Large intestine (tissue), 3 donors: ENCODE results near the gene INHBB. TPM values are rescaled to one million over a fixed set of nuclear protein-coding genes. Genes with fewer than 3 reads are reported as not detected.

ENCODE experiments used
- DNase-seq, 2 donors: peaks; one replicate each; pipeline versions ENCODE4 v3.0.0 to v3.0.0-alpha.2; 2013
- H3K27ac ChIP-seq: one replicate; pipeline ENCODE4 v1.5.1; 2013; ENCODE audit warnings: low read length
- H3K27me3 ChIP-seq: 2 replicates; pipeline ENCODE4 v1.6.1; 2013; ENCODE audit warnings: low read length; ENCODE audit not compliant: control insufficient read depth, insufficient read depth
- H3K36me3 ChIP-seq: 2 replicates; pipeline ENCODE4 v1.6.1; 2013; ENCODE audit warnings: low read length; ENCODE audit not compliant: control insufficient read depth, insufficient read depth
- H3K4me1 ChIP-seq: one replicate; pipeline ENCODE4 v1.6.1; 2013; ENCODE audit warnings: low read length; ENCODE audit not compliant: control insufficient read depth, insufficient read depth
- H3K4me3 ChIP-seq: one replicate; pipeline ENCODE4 v1.5.1; 2013; ENCODE audit warnings: low read length
- H3K9me3 ChIP-seq: one replicate; pipeline ENCODE4 v1.6.1; 2013; ENCODE audit warnings: mild to moderate bottlenecking, low read depth, low read length, moderate library complexity; ENCODE audit not compliant: control insufficient read depth
- WGBS: methylation state at CpG from one replicate; pipeline ENCODE4 v1.1.5; 2013; ENCODE audit warnings: low lambda C conversion rate; ENCODE audit not compliant: insufficient coverage; 5-methylcytosine and 5-hydroxymethylcytosine counted together
- polyA plus RNA-seq: library from polyadenylated mRNA; unstranded; fragments of 120-200 nt; gene quantifications from one replicate; pipeline ENCODE4 v1.2.1, GENCODE V29; 2013

The INHBB gene
- polyA plus RNA-seq, 1 donor, result 0.19 TPM

DNA sequence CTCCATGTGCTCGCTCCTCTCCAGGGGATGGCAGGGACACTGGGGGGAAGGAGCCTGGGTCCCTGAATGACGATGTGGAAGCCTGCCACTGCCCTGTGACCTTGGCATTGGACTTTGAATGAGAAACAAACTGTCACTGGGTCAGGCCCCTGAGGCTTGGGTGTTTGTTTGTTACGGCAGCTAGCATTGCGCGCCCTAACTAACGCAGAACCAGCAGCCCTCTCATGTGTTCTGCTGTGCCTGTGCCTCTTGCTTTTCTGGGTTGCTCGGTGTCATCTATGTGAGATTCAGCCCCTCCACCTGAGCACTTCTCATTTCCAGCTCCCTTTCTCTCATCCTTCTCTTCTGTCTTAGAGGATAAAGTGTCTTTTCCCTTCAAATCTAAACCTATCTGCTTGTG, 23.6 kb upstream of the INHBB start:
- no peak for DNase-seq
- Histone ChIP-seq H3K27me3 (peaks cover 33% of the 10 kb centered on the region), H3K4me3 (no peak overlapping the region), H3K27ac (no peak overlapping the region), H3K36me3 (no peaks in the 10 kb centered on the region), H3K4me1 (no peaks in the 10 kb centered on the region), H3K9me3 (no peaks in the 10 kb centered on the region)
- no CpG with 5 or more reads among the region's 7 CpGs for WGBS

DNA sequence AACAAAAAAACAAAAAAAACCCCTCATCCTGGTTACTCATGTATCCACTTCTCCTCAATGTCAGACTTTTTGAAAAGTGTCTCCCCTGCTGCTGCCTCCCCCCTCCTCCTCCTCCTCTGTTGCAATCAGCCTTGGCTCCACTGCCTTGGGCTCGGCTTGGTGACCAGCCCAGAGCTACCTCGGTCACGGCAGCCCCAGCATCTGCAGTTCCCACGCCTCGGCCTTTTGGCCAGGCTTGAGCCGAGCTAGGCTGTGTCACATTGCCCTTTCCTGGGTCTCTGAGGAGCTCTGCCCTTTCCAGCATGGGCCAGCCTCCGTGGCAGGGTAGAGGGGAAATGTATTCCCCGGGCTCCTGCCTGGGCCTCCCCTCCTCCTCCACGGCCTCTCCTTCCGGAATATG, 22.7 kb upstream of the INHBB start:
- no peak for DNase-seq

DNA sequence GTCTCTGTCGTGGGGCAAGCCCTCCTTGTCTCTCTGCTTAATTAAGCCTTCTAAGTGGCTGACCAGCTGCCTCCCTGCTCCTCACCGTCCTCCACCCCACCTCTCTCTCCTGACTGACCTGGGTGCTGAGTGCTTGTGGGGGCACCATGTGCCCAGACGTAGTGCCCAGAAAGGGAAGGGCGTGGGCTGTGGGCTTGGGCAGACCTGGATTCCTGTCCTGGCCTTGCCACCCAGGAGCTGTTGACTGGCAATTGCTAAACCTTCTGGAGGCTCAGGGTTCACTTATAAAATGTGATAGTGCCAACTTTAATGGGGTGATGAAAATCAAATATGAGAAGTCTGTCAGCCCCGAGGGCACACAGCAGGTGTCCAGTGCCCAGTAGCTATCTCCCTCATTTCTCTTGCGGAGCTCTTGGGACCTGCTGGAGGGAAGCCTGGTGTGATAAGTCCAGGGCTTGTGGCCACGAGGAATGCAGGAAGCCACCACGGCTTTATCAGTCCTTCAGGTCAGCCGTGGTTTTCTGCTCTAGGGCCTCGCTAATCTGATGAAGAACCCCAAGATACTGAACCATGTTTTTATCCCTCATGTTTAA, 22.0 kb upstream of the INHBB start:
- no peaks in the 10 kb centered on the region for H3K36me3 ChIP-seq
- no peaks in the 10 kb centered on the region for H3K9me3 ChIP-seq
- no peak for DNase-seq
- no peak overlapping the region for H3K27ac ChIP-seq
- WGBS, result no CpG with 5 or more reads among the region's 10 CpGs
- H3K4me1 ChIP-seq, result no peaks in the 10 kb centered on the region
- peaks cover 27% of the 10 kb centered on the region for H3K27me3 ChIP-seq
- H3K4me3 ChIP-seq, result no peak overlapping the region

More for the DNA sequence above, 22.7 kb upstream of the INHBB start:
- H3K27ac ChIP-seq, result no peak overlapping the region
- no peak overlapping the region for H3K4me3 ChIP-seq
- H3K9me3 ChIP-seq, result no peaks in the 10 kb centered on the region
- WGBS, result no CpG with 5 or more reads among the region's 10 CpGs
- no peaks in the 10 kb centered on the region for H3K4me1 ChIP-seq
- H3K36me3 ChIP-seq, result no peaks in the 10 kb centered on the region
- peaks cover 30% of the 10 kb centered on the region for H3K27me3 ChIP-seq

DNA sequence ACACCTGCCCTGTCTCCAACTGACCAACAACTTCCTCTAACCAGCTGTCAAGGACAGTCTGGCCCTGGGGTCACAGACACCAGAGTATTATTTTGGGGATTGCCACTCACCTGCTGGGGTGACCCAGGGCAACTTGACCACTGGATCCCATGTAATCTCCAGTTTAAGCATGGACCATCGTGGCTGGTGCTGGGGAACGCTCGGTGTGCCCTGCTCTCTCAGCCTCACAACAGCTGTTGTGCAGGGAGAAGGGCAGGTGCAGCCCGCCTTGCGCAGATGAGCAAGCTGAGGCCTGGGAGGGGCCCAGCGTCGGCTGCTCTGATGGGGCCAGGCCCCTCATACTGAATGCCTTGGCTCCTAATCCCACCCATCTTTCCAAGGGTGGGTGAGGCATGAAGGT, 21.0 kb upstream of the INHBB start:
- peaks cover 25% of the 10 kb centered on the region for H3K27me3 ChIP-seq
- no peaks in the 10 kb centered on the region for H3K9me3 ChIP-seq
- H3K4me1 ChIP-seq, result no peaks in the 10 kb centered on the region
- no peaks in the 10 kb centered on the region for H3K36me3 ChIP-seq
- no peak for DNase-seq
- no peak overlapping the region for H3K27ac ChIP-seq
- WGBS, result no CpG with 5 or more reads among the region's 7 CpGs
- H3K4me3 ChIP-seq, result no peak overlapping the region

DNA sequence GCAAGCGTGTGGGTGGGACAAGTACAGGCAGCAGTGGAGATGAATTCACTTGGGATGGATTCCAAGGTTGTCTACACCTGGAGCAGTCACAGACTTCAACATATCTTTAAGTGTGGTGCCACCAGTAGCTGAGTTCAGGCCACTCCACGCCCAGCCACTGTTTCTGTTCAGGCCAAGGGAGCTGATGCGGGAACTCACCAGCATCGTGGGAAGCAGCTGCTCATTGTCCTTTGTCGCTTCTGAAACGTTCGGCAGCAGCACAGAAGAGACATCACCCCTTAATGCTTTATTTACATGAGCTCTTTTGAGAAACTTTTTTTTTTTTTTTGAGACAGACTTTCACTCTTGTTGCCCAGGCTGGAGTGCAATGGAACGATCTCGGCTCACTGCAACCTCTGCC, 19.9 kb upstream of the INHBB start:
- Histone ChIP-seq H3K27me3 (peaks cover 30% of the 10 kb centered on the region), H3K4me3 (no peak overlapping the region), H3K4me1 (no peaks in the 10 kb centered on the region), H3K36me3 (no peaks in the 10 kb centered on the region), H3K27ac (no peak overlapping the region), H3K9me3 (no peaks in the 10 kb centered on the region)
- WGBS, result 80% methylated on average over 2 of the region's 9 CpGs
- DNase-seq, result no peak

DNA sequence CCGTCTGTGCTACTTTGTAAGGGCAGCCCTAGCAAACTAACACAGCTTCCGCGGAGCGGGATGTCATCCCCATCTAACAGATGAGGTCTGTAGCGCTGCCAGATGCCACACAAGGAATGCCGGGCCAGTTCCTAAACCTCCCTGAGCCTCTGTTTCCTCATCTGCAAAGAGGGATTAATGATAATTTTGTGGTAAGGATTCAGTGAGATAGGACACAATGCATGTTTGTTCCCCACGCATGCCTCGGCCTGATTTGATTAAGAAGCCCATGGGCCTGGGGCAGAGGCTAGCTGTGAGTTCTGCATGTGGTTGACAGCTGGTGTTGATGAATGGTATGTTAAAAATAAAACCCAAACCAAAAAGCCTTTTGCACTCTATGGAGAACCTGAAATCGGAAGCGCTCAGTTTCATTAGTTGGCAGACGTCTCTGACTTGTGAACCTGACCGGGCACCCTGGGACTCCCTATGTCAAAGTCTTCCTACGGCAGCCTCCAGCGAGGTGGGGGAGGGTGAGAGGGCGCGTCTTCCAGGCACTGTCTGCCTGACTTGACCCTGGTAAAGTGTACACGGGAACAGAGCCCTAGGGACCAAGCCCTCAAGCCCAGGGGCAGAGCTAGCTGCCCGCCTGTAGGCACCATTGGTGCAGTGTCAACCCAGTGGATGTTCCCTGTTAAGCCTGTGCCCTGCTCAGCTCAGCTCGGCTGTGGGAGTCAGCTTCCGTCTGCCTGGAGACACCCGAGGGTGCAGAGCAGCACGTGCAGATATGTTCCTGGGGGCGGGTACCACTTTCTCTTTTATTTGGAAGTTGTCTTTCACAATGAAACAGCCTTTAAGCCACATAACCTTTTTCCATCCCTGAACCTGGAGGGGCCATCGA, 14.8 kb upstream of the INHBB start:
- Histone ChIP-seq H3K4me3 (no peak overlapping the region), H3K36me3 (no peaks in the 10 kb centered on the region), H3K9me3 (no peaks in the 10 kb centered on the region), H3K4me1 (no peaks in the 10 kb centered on the region), H3K27me3 (peaks cover 42% of the 10 kb centered on the region), H3K27ac (no peak overlapping the region)
- no CpG with 5 or more reads among the region's 24 CpGs for WGBS
- DNase-seq, result no peak

DNA sequence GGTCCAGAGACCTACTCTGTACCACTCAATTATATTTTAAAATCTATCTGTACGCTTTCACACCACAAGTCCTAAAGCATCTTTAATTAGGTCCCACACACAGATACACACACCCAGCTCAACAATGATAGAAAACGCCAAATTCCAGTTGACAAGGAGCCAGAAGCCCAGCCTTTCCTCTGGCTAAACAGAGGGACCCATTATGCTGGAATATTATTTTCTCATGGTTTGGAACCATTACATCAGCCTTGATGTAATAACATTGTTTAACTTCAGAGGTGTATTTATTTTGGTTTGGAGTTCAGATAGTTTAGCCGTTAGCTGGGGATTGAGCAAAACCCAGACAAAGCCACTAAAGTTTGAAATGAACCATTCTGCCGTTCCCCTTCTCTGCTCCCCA, 14.0 kb upstream of the INHBB start:
- Histone ChIP-seq H3K4me3 (no peak overlapping the region), H3K4me1 (no peaks in the 10 kb centered on the region), H3K27me3 (peaks cover 40% of the 10 kb centered on the region), H3K36me3 (no peaks in the 10 kb centered on the region), H3K9me3 (no peaks in the 10 kb centered on the region), H3K27ac (no peak overlapping the region)
- no peak for DNase-seq
- WGBS, result no CpG with 5 or more reads among the region's 4 CpGs

DNA sequence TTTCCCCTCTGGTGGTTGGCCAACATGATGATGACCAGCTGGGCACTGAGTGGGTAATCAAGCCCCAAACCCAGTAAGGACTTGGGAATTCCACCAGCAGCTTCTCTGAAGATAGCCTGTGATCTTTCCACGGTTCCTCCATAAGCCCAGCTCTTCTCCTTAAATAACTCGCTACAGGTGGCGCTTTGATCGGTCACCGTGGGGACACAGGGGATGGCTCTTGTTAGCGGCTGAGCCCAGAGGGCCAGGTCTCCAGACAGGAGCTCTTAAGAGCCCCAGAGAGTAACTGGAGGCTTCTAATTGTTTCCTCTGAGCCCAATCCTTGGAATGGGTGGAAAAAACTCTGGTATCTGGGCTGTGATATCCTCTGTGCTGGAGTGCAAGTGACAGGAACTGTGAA, 13.6 kb upstream of the INHBB start:
- Histone ChIP-seq H3K4me3 (no peak overlapping the region), H3K9me3 (no peaks in the 10 kb centered on the region), H3K27ac (no peak overlapping the region), H3K4me1 (no peaks in the 10 kb centered on the region), H3K27me3 (peaks cover 42% of the 10 kb centered on the region), H3K36me3 (no peaks in the 10 kb centered on the region)
- WGBS, result 60% methylated on average over 1 of the region's 6 CpGs
- no peak for DNase-seq

DNA sequence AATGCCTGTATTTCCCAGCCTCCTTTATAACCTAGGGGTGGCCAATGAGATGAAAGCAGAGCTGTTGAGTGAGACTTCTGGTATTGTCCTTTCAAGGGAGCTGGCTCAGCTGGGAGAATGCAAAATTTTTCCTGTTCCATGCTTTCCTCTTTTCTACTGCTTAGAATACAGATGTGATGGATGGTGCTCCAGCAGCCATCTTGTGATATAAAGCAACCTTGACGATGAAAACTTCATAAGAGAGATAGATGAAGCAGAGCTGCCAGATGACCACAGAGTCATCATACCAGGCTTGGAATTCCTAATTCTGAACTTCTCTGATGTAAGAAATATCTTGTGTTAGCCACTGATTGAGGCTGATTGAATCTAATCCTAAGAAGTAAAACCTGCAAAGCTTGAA, 11.9 kb upstream of the INHBB start:
- no peaks in the 10 kb centered on the region for H3K9me3 ChIP-seq
- no peaks in the 10 kb centered on the region for H3K4me1 ChIP-seq
- DNase-seq, result no peak
- no CpG with 5 or more reads among the region's 1 CpG for WGBS
- no peak overlapping the region for H3K4me3 ChIP-seq
- H3K27me3 ChIP-seq, result peaks cover 46% of the 10 kb centered on the region
- H3K27ac ChIP-seq, result no peak overlapping the region
- H3K36me3 ChIP-seq, result no peaks in the 10 kb centered on the region

DNA sequence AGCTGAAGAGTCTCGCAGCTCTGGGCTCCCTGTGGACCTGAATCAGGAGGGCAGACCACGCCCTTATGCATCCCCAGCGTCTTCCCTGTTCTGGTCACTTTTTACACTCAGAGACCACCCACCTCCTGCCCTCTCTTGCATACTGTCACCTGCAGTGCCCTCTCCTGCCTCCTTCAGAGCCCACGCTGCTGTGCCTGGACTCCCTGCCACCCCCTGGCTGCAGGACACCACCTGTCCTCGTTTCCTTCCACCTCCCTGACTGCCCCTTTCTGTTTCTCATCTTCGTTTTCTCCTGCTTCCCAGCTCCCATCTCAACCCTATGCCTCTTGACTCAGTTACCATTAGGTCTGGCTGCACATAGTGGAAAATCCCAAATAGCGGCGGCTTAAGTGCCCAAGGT, 9.2 kb upstream of the INHBB start:
- Histone ChIP-seq H3K27ac (no peak overlapping the region), H3K4me3 (no peak overlapping the region), H3K36me3 (no peaks in the 10 kb centered on the region), H3K4me1 (no peaks in the 10 kb centered on the region), H3K9me3 (no peaks in the 10 kb centered on the region), H3K27me3 (peaks cover 54% of the 10 kb centered on the region)
- WGBS, result 67% methylated on average over 1 of the region's 8 CpGs
- DNase-seq, result no peak

DNA sequence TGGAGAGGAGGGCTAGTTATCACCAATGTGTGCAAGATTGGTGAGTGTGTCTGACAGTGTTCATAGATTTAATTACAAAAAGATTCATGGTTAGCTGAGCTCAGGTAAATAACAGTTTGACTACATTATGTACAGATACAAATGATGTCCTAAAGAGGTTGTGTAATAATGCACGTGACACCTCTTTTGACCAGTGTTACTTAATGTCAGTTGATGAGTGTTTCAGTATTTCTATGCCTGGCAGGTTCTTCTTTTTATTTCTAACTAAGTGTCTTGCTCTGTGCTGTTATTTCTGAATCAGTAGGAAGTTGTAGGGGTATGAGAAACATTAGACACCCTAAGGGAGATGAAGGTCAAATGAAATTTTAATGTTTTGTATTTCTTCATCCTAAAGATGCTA, 7.9 kb upstream of the INHBB start:
- Histone ChIP-seq H3K27ac (no peak overlapping the region), H3K36me3 (no peaks in the 10 kb centered on the region), H3K4me1 (no peaks in the 10 kb centered on the region), H3K27me3 (peaks cover 60% of the 10 kb centered on the region), H3K9me3 (no peaks in the 10 kb centered on the region), H3K4me3 (no peak overlapping the region)
- no peak for DNase-seq
- WGBS, result no CpG with 5 or more reads among the region's 1 CpG
